Endothelial cell of umbilical vein (primary cell): ENCODE measurements around the gene CEP95. TPM values are rescaled to one million over a fixed set of nuclear protein-coding genes. Genes with fewer than 3 reads are reported as not detected.

Experiments used
- BruUV-seq: library from RNA; stranded (reverse); fragments of 400-500 nt; replicated peaks from 2 replicates; lab custom pipeline; 2021; lab: Mats Ljungman, UMichigan
- CTCF ChIA-PET: fragments of 300-600, 350-600 bp; sonication (Branson Sonifier 250); formaldehyde crosslinking; loops from one replicate; lab custom pipeline; 2021; ENCODE audit warnings: antibody characterized with exemption, inconsistent platforms; lab: Charles Lee
- POLR2A ChIA-PET: fragments of 300-600, 350-600 bp; sonication (Branson Sonifier 250); formaldehyde crosslinking; loops from one replicate; lab custom pipeline; 2021; ENCODE audit warnings: antibody characterized with exemption, inconsistent platforms; lab: Charles Lee
- DNase-seq: peaks from one replicate; pipeline ENCODE4 v3.0.0-alpha.2; 2011; ENCODE audit warnings: low read depth, low spot score
- FAIRE-seq: peaks from 2 replicates; lab custom pipeline; 2011; peaks lifted over from hg19 to GRCh38; lab: Jason Lieb, UNC
- H2AFZ ChIP-seq: 2 replicates; pipeline ENCODE4 v1.6.0; 2012; ENCODE audit warnings: low read depth, low read length, control low read depth, inconsistent platforms
- H3K27ac ChIP-seq: 2 replicates; pipeline ENCODE4 v1.5.1; 2011; ENCODE audit warnings: low read depth, mild to moderate bottlenecking, control low read depth, low read length, moderate library complexity; ENCODE audit not compliant: insufficient read depth
- H3K27me3 ChIP-seq, 2 experiments: 2 replicates each; pipeline versions ENCODE4 v1.6.0 to v1.6.1; 2011; ENCODE audit warnings: low read length in 2 of 2, mixed read lengths in 1 of 2; ENCODE audit not compliant: control insufficient read depth in 2 of 2, insufficient read depth in 2 of 2
- H3K36me3 ChIP-seq, 2 experiments: 2 replicates in 1 of 2; 3 replicates in 1 of 2; pipeline ENCODE4 v1.5.1; 2011; ENCODE audit warnings: low read length in 2 of 2, mild to moderate bottlenecking in 1 of 2, moderate library complexity in 1 of 2; ENCODE audit not compliant: control insufficient read depth in 2 of 2, insufficient read depth in 2 of 2; ENCODE audit errors: extremely low read depth in 1 of 2
- H3K4me1 ChIP-seq: 3 replicates; pipeline ENCODE4 v1.5.1; 2011; ENCODE audit warnings: mild to moderate bottlenecking, low read length; ENCODE audit not compliant: control insufficient read depth, insufficient read depth; ENCODE audit errors: extremely low read depth
- H3K4me2 ChIP-seq: 2 replicates; pipeline ENCODE4 v1.6.1; 2011; ENCODE audit warnings: low read length, control low read depth, mixed read lengths; ENCODE audit not compliant: insufficient read depth
- H3K4me3 ChIP-seq, 3 experiments: fragments of 200-600 bp in 1 of 3; sonication (generic), shearing (Covaris generic) in 1 of 3; replicated peaks in 1 of 3; 2 replicates each; pipeline ENCODE4 v1.5.1; 2011 to 2016; ENCODE audit warnings: control low read depth in 3 of 3, low read length in 3 of 3, mild to moderate bottlenecking in 2 of 3, inconsistent platforms in 1 of 3, low read depth in 1 of 3, moderate library complexity in 1 of 3; ENCODE audit not compliant: insufficient read depth in 1 of 3
- H3K79me2 ChIP-seq: 2 replicates; pipeline ENCODE4 v1.6.0; 2012; ENCODE audit warnings: low read length, inconsistent platforms; ENCODE audit not compliant: control insufficient read depth, insufficient read depth
- H3K9ac ChIP-seq: replicated peaks from 2 replicates; pipeline ENCODE3; 2011; ENCODE audit warnings: low read length, control low read depth; ENCODE audit not compliant: insufficient read depth; ENCODE audit errors: extremely low read depth
- H3K9me1 ChIP-seq: replicated peaks from 3 replicates; pipeline ENCODE4 v1.6.0; 2011; ENCODE audit warnings: mild to moderate bottlenecking, low read length; ENCODE audit not compliant: control insufficient read depth, insufficient read depth; ENCODE audit errors: extremely low read depth
- H3K9me3 ChIP-seq: replicated peaks from 2 replicates; pipeline ENCODE4 v1.5.1; 2012; ENCODE audit warnings: low read length, inconsistent platforms; ENCODE audit not compliant: control insufficient read depth, insufficient read depth
- H4K20me1 ChIP-seq: replicated peaks from 2 replicates; pipeline ENCODE3; 2011; ENCODE audit warnings: mild to moderate bottlenecking, low read length; ENCODE audit not compliant: control insufficient read depth, insufficient read depth; ENCODE audit errors: extremely low read depth
- EZH2 ChIP-seq: IDR thresholded peaks from 2 replicates; pipeline ENCODE4 v1.6.1; 2012; ENCODE audit warnings: borderline replicate concordance, low read depth, mild to moderate bottlenecking, moderate library complexity, low read length, inconsistent platforms; ENCODE audit not compliant: severe bottlenecking
- FOS ChIP-seq: IDR thresholded peaks from 2 replicates; pipeline ENCODE4 v1.6.1; 2011; ENCODE audit warnings: mild to moderate bottlenecking, low read length, moderate library complexity, borderline replicate concordance; ENCODE audit not compliant: insufficient read depth
- GATA2 ChIP-seq: IDR thresholded peaks from 2 replicates; pipeline ENCODE4 v1.7.0; 2011; ENCODE audit warnings: low read depth, mild to moderate bottlenecking, moderate library complexity, mixed read lengths, low read length; ENCODE audit not compliant: insufficient read length, insufficient read depth
- JUN ChIP-seq: IDR thresholded peaks from 2 replicates; pipeline ENCODE4 v1.6.1; 2011; ENCODE audit warnings: borderline replicate concordance, low read depth; ENCODE audit not compliant: insufficient read length, insufficient read depth
- MAX ChIP-seq: IDR thresholded peaks from 2 replicates; pipeline ENCODE4 v1.6.1; 2011; ENCODE audit not compliant: insufficient read depth, insufficient read length
- MYC ChIP-seq: IDR thresholded peaks from one replicate; pipeline ENCODE4 v1.6.1; 2011; ENCODE audit warnings: mild to moderate bottlenecking, low read depth, low read length
- POLR2A ChIP-seq: IDR thresholded peaks from 2 replicates; pipeline ENCODE4 v1.6.1; 2012; ENCODE audit warnings: low read depth, mild to moderate bottlenecking, control low read depth, low read length
- POLR2AphosphoS5 ChIP-seq: IDR thresholded peaks from 2 replicates; pipeline ENCODE4 v1.6.1; 2012; ENCODE audit warnings: low read depth, mild to moderate bottlenecking, control low read depth, low read length, moderate library complexity; ENCODE audit not compliant: insufficient read depth
- dilution Hi-C: fragments of 300-500 bp; cut with MboI; formaldehyde crosslinking; loops from one replicate; pipeline ENCODE4 v1.15.0; 2019; ENCODE audit warnings: low sequenced_read_pairs; ENCODE audit not compliant: extremely low pct_ligation_motif_present
- intact Hi-C: fragments of 100-400 bp; cut with micrococcal nuclease; formaldehyde crosslinking; loops from one replicate; pipeline ENCODE4 v1.10.0; 2022
- polyA plus RNA-seq, 4 experiments: library from polyadenylated mRNA; depleted of rRNA in 3 of 4; stranded (reverse) in 3 of 4; unstranded in 1 of 4; fragments of >200 nt; gene quantifications; 2 replicates each; pipeline versions ENCODE4 v1.2.1 to v1.2.3, GENCODE V29; 2011 to 2012; ENCODE audit warnings: missing spikeins in 1 of 4
- total RNA-seq: library from RNA; stranded (reverse); gene quantifications from 2 replicates; pipeline ENCODE4 v1.2.3, GENCODE V29; 2021
- TF ChIP-seq, protein P1 (sequence below), 2 donors: IDR thresholded peaks; 1 replicate in 1 of 2; 2 replicates in 1 of 2; pipeline ENCODE4 v1.5.1; 2011; ENCODE audit warnings: low read length in 2 of 2, mild to moderate bottlenecking in 2 of 2, moderate library complexity in 2 of 2, control low read depth in 1 of 2, inconsistent platforms in 1 of 2, low read depth in 1 of 2; ENCODE audit not compliant: insufficient read depth in 1 of 2; ENCODE audit errors: extremely low read depth in 1 of 2

The CEP95 gene
- total and polyA plus RNA-seq, 2 donors (not counting 3 experiments of a cell fraction or from before 2014, with no cell fraction given) = 14.1 to 35.5 TPM

DNA sequence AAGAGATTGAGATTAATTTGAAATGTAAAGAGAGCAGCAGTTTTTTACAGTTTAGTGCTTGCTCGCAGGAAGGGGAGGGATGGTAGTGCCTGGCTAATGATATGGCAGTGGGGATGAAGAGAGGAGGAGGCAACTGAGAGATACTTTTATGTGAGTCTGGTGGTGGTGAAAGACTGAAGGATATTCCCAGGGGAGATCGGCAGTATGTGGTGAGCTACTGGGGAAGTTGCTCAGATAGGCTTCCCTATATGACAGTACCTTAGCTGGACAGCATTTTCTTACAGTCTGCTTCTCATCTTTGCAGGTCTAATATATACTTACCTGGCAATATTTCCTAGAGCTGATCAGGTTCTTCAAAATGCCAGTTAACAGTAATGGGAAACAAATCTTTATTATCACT, 8.6 kb downstream of the CEP95 start:
- no TSS peak for BruUV-seq
- H3K36me3 ChIP-seq = peaks cover 14 to 37% of the 10 kb centered on the region in 2 experiments
- TF ChIP-seq, protein P1, sequence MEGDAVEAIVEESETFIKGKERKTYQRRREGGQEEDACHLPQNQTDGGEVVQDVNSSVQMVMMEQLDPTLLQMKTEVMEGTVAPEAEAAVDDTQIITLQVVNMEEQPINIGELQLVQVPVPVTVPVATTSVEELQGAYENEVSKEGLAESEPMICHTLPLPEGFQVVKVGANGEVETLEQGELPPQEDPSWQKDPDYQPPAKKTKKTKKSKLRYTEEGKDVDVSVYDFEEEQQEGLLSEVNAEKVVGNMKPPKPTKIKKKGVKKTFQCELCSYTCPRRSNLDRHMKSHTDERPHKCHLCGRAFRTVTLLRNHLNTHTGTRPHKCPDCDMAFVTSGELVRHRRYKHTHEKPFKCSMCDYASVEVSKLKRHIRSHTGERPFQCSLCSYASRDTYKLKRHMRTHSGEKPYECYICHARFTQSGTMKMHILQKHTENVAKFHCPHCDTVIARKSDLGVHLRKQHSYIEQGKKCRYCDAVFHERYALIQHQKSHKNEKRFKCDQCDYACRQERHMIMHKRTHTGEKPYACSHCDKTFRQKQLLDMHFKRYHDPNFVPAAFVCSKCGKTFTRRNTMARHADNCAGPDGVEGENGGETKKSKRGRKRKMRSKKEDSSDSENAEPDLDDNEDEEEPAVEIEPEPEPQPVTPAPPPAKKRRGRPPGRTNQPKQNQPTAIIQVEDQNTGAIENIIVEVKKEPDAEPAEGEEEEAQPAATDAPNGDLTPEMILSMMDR (IDR thresholded peaks at IDR 0.05; ENCODE audit: extremely low read depth in 1 of 2, insufficient read depth in 1 of 2, low read depth in 1 of 2, low read length in 2 of 2) = no peak
- TF ChIP-seq MAX (no peak), JUN (no peak), POLR2A (no peak), POLR2AphosphoS5 (no peak), FOS (no peak), EZH2 (no peak), MYC (no peak), GATA2 (no peak)
- dilution Hi-C loops (no loop called here), intact Hi-C loops (no loop called here)
- no peak overlapping the region for H2AFZ ChIP-seq
- no peaks in the 10 kb centered on the region for H3K9me1 ChIP-seq
- H3K4me1 ChIP-seq = peaks cover 3% of the 10 kb centered on the region
- DNase-seq = no peak
- H4K20me1 ChIP-seq = no peaks in the 10 kb centered on the region
- no peaks in the 10 kb centered on the region for H3K79me2 ChIP-seq
- no peak for FAIRE-seq
- H3K4me3 ChIP-seq = no peak overlapping the region
- no peaks in the 10 kb centered on the region for H3K27me3 ChIP-seq
- no peak overlapping the region for H3K4me2 ChIP-seq
- H3K9me3 ChIP-seq = no peaks in the 10 kb centered on the region
- H3K27ac ChIP-seq = no peak overlapping the region
- POLR2A ChIA-PET = interaction anchor here (0.6 to 0.8 kb wide), 2 partner anchors 11 to 114 kb away, joined by 3 to 5 read pairs; no protein-coding TSS in a partner anchor
- H3K9ac ChIP-seq = no peak overlapping the region
- CTCF ChIA-PET = interaction anchor here (1.0 to 1.6 kb wide), 3 partner anchors 9 to 24 kb away, joined by 3 to 4 read pairs (median 3); partner anchors contain the start of genes CEP95 and DDX5
